Measurements from ENCODE around the gene NDUFB6. TPM values are rescaled to one million over a fixed set of nuclear protein-coding genes. Genes with fewer than 3 reads are reported as not detected.

NDUFB6 gene
- total RNA-seq, 6 experiments from 2014 or later: 62.5 to 78.6 (median 70.7) TPM

- Mint-ChIP-seq H3K9me3 (no peaks in the 10 kb centered on the region), H3K27ac (no peak overlapping the region), H3K36me3 (ENCODE audit: low read depth) (peaks cover 4% of the 10 kb centered on the region), H3K27me3 (ENCODE audit: insufficient read depth) (no peaks in the 10 kb centered on the region), H3K4me1 (ENCODE audit: low read depth) (peaks cover 21% of the 10 kb centered on the region), H3K4me3 (no peak overlapping the region)
- TF ChIP-seq, protein P1, sequence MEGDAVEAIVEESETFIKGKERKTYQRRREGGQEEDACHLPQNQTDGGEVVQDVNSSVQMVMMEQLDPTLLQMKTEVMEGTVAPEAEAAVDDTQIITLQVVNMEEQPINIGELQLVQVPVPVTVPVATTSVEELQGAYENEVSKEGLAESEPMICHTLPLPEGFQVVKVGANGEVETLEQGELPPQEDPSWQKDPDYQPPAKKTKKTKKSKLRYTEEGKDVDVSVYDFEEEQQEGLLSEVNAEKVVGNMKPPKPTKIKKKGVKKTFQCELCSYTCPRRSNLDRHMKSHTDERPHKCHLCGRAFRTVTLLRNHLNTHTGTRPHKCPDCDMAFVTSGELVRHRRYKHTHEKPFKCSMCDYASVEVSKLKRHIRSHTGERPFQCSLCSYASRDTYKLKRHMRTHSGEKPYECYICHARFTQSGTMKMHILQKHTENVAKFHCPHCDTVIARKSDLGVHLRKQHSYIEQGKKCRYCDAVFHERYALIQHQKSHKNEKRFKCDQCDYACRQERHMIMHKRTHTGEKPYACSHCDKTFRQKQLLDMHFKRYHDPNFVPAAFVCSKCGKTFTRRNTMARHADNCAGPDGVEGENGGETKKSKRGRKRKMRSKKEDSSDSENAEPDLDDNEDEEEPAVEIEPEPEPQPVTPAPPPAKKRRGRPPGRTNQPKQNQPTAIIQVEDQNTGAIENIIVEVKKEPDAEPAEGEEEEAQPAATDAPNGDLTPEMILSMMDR (IDR thresholded peaks at IDR 0.05): no peak
- no peak for DNase-seq
These were observed 2.7 kb downstream of the NDUFB6 start for GRCh38 chr9:32570262-32570661.

- Mint-ChIP-seq H3K36me3 (ENCODE audit: low read depth) (peaks cover 4% of the 10 kb centered on the region), H3K27me3 (ENCODE audit: insufficient read depth) (no peaks in the 10 kb centered on the region), H3K4me1 (ENCODE audit: low read depth) (peaks cover 8% of the 10 kb centered on the region), H3K4me3 (no peak overlapping the region), H3K9me3 (no peaks in the 10 kb centered on the region), H3K27ac (no peak overlapping the region)
- DNase-seq: no peak
- TF ChIP-seq, protein P1 (IDR thresholded peaks at IDR 0.05): no peak
These were observed 6.2 kb downstream of the NDUFB6 start for GRCh38 chr9:32566770-32567169.

DNA sequence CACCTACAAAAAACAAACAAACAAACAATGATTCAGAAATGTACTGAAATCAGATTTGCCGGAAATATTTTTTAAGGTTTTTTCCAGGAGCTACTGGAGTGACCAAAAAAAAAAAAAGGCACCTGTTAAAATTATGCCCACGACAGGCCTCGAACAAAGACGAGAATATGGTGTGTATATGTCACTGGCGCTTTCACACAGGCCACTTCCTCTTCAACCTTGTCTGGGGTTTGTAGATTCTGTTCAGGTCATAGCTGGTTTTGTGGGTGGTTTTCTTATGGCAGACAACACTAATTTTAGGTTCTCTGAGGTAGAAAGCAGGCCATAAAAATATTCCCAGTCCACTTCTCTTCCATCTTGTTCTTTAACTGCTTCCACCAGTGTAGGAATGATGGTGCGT, 7.0 kb downstream of the NDUFB6 start:
- no peaks in the 10 kb centered on the region for H3K9me3 Mint-ChIP-seq
- no peak overlapping the region for H3K27ac Mint-ChIP-seq
- no peak overlapping the region for H3K4me3 Mint-ChIP-seq
- TF ChIP-seq, protein P1 (IDR thresholded peaks at IDR 0.05): no peak
- DNase-seq: no peak
- peaks cover 4% of the 10 kb centered on the region for H3K36me3 Mint-ChIP-seq (ENCODE audit: low read depth)
- H3K27me3 Mint-ChIP-seq (ENCODE audit: insufficient read depth): no peaks in the 10 kb centered on the region
- H3K4me1 Mint-ChIP-seq (ENCODE audit: low read depth): peaks cover 5% of the 10 kb centered on the region

GRCh38 chr9:32558408-32558934, 14.5 kb downstream of the NDUFB6 start:
- no peak overlapping the region for H3K27ac Mint-ChIP-seq

GRCh38 chr9:32554591-32554990, 18.4 kb downstream of the NDUFB6 start:
- TF ChIP-seq, protein P1 (IDR thresholded peaks at IDR 0.05): no peak
- Mint-ChIP-seq H3K9me3 (no peaks in the 10 kb centered on the region), H3K4me1 (ENCODE audit: low read depth) (peaks cover 19% of the 10 kb centered on the region), H3K4me3 (no peak overlapping the region), H3K27me3 (ENCODE audit: insufficient read depth) (no peaks in the 10 kb centered on the region; the same call in 1 of the 2 replicates), H3K27ac (no peak overlapping the region), H3K36me3 (ENCODE audit: low read depth) (peaks cover 7% of the 10 kb centered on the region; the same call in 1 of the 2 replicates)
- DNase-seq: no peak

More at GRCh38 chr9:32558408-32558934, 14.5 kb downstream of the NDUFB6 start:
- Mint-ChIP-seq H3K27me3 (ENCODE audit: insufficient read depth) (no peaks in the 10 kb centered on the region; the same call in 1 of the 2 replicates), H3K4me3 (no peak overlapping the region), H3K9me3 (no peaks in the 10 kb centered on the region), H3K4me1 (ENCODE audit: low read depth) (peaks cover 12% of the 10 kb centered on the region), H3K36me3 (ENCODE audit: low read depth) (no peaks in the 10 kb centered on the region)
- no peak for DNase-seq
- TF ChIP-seq, protein P1 (IDR thresholded peaks at IDR 0.05): no peak

Data from HFFc6 (cell line).